Activated T-helper 1 cell treated with anti-CD3 and anti-CD28 coated beads, Interleukin-12 subunit alpha, Interleukin-12 subunit beta, Interleukin-2, Interleukin-4 antibody, amounts not matched to agents 30 ng/mL and 10 ng/mL and 1 ng/mL, durations not matched to agents 14 hours and 24 hours and 36 hours (primary cell): ENCODE measurements around the gene KYNU. TPM values are rescaled to one million over a fixed set of nuclear protein-coding genes. Genes with fewer than 3 reads are reported as not detected.

Source experiments
- DNase-seq: peaks from one replicate; pipeline ENCODE4 v3.0.0; 2021; ENCODE audit warnings: low spot score
- H3K27ac Mint-ChIP-seq: one replicate; pipeline ENCODE4 v1.8.0; 2021; ENCODE audit warnings: mild to moderate bottlenecking, mixed read lengths
- H3K27me3 Mint-ChIP-seq: one replicate; pipeline ENCODE4 v1.8.0; 2022; ENCODE audit warnings: mild to moderate bottlenecking, moderate library complexity, mixed read lengths; ENCODE audit not compliant: insufficient read depth
- H3K36me3 Mint-ChIP-seq: one replicate; pipeline ENCODE4 v1.8.0; 2021; ENCODE audit warnings: low read depth, mixed read lengths
- H3K4me1 Mint-ChIP-seq: one replicate; pipeline ENCODE4 v1.8.0; 2021; ENCODE audit warnings: low read depth, mixed read lengths
- H3K4me3 Mint-ChIP-seq: one replicate; pipeline ENCODE4 v1.8.0; 2021; ENCODE audit warnings: mild to moderate bottlenecking, moderate library complexity, mixed read lengths
- H3K9me3 Mint-ChIP-seq: one replicate; pipeline ENCODE4 v1.8.0; 2021; ENCODE audit warnings: mixed read lengths
- intact Hi-C: fragments of 100-400 bp; cut with micrococcal nuclease; formaldehyde crosslinking; loops from one replicate; pipeline ENCODE4 v1.15.1; 2024
- total RNA-seq: library from RNA; stranded (reverse); gene quantifications from 2 replicates; pipeline ENCODE4 v1.2.3, GENCODE V29; 2022

KYNU gene
- not detected in 2 replicates for total RNA-seq

- Mint-ChIP-seq H3K9me3 (no peaks in the 10 kb centered on the region), H3K27ac (no peak within 1 kb of the TSS), H3K4me3 (no peak within 1 kb of the TSS), H3K4me1 (no peaks in the 10 kb centered on the region), H3K27me3 (peaks cover 2% of the 10 kb centered on the region), H3K36me3 (no peaks in the 10 kb centered on the region)
- intact Hi-C loops = no loop called here
- DNase-seq = no peak
Observed at GRCh38 chr2:142877216-142877838, at the start of gene KYNU. TSS of gene KYNU (plus strand) at chr2:142877664. CDS start at chr2:142885368, 7,704 bp downstream.

GRCh38 chr2:142834021-142834420 lies 43.4 kb upstream of the KYNU start:
- no peak overlapping the region for H3K27ac Mint-ChIP-seq
- no peaks in the 10 kb centered on the region for H3K4me1 Mint-ChIP-seq
- H3K36me3 Mint-ChIP-seq = no peaks in the 10 kb centered on the region

DNA sequence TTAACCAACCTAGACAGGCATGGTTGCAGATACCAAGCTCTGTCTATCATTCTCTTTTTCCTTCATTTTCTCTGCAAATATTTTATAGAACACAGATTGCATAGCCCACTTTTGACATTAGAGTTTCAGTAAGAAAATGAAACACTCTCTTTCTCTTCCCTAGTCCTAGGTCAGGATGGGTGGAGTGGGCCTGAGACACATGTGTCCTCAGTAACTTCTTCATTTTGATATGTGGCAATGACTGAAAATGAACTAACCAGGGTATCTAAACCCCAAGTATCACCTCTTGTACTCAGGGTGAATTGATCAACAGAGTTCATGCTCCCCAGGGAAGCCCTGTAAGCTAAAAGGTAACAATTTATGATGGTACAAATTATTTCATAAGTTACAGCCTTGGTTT lies 37.0 kb upstream of the KYNU start:
- no peak for DNase-seq
- Mint-ChIP-seq H3K27ac (no peak overlapping the region), H3K4me3 (no peak overlapping the region), H3K27me3 (no peaks in the 10 kb centered on the region), H3K4me1 (no peaks in the 10 kb centered on the region), H3K9me3 (no peaks in the 10 kb centered on the region), H3K36me3 (no peaks in the 10 kb centered on the region)
- intact Hi-C loops = no loop called here

More at GRCh38 chr2:142834021-142834420, 43.4 kb upstream of the KYNU start:
- Mint-ChIP-seq H3K9me3 (no peaks in the 10 kb centered on the region), H3K4me3 (no peak overlapping the region), H3K27me3 (no peaks in the 10 kb centered on the region)
- no peak for DNase-seq
- intact Hi-C loops = no loop called here

- no peaks in the 10 kb centered on the region for H3K4me1 Mint-ChIP-seq
- H3K36me3 Mint-ChIP-seq = no peaks in the 10 kb centered on the region
- H3K27ac Mint-ChIP-seq = no peak overlapping the region
- no peak overlapping the region for H3K4me3 Mint-ChIP-seq
- no peak for DNase-seq
- no peaks in the 10 kb centered on the region for H3K9me3 Mint-ChIP-seq
- H3K27me3 Mint-ChIP-seq = no peaks in the 10 kb centered on the region
- intact Hi-C loops = no loop called here
Observed at GRCh38 chr2:142841788-142842187, 35.7 kb upstream of the KYNU start.

DNA sequence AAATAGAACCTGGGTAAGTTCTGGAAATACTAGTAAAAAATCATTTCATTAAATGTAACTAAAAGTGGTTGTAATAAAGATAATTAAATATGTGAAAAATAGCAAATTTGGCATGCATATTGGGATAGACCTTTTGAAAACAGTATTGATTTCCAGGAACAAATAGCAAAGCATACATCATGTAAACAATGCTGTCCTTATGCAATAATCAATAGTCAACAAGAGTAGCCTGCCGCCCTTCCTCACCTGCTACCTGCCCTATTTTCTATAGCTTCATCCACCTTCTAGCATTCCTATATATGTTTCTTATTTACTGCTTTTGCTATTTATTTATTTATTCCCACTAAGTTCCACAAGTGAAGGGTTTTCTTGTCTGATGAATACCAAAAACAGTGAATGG lies 35.1 kb upstream of the KYNU start:
- DNase-seq = no peak
- Mint-ChIP-seq H3K36me3 (no peaks in the 10 kb centered on the region), H3K4me3 (no peak overlapping the region), H3K9me3 (no peaks in the 10 kb centered on the region), H3K4me1 (no peaks in the 10 kb centered on the region), H3K27me3 (no peaks in the 10 kb centered on the region), H3K27ac (no peak overlapping the region)
- intact Hi-C loops = no loop called here

GRCh38 chr2:142843731-142844130 lies 33.7 kb upstream of the KYNU start:
- Mint-ChIP-seq H3K4me1 (no peaks in the 10 kb centered on the region), H3K36me3 (no peaks in the 10 kb centered on the region), H3K27me3 (no peaks in the 10 kb centered on the region), H3K4me3 (no peak overlapping the region), H3K27ac (no peak overlapping the region), H3K9me3 (no peaks in the 10 kb centered on the region)
- no peak for DNase-seq
- intact Hi-C loops = no loop called here

- Mint-ChIP-seq H3K36me3 (no peaks in the 10 kb centered on the region), H3K27ac (no peak overlapping the region), H3K27me3 (peaks cover 2% of the 10 kb centered on the region), H3K4me1 (no peaks in the 10 kb centered on the region), H3K9me3 (no peaks in the 10 kb centered on the region), H3K4me3 (no peak overlapping the region)
- DNase-seq = no peak
- intact Hi-C loops = no loop called here
Observed at GRCh38 chr2:142848023-142848606, 29.3 kb upstream of the KYNU start.

DNA sequence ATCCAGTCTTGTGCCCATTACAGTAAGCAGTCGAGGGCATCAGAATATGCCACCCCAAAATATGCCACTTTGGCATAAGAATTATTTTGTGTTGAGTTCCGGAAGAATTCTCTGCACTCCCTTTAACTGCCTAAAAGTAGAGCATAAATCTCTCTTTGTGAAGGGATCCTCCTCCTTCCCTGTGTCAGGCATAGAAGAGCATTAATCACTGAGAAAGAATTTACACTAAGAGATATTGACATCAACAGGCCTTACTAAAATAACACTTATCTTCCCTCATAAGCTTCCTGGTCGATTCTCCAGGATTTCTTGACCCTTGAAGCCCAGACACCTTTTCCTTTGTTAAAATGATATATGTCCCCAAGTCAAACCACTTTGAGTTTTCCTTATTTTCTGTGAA lies 27.6 kb upstream of the KYNU start:
- Mint-ChIP-seq H3K9me3 (no peaks in the 10 kb centered on the region), H3K4me1 (no peaks in the 10 kb centered on the region), H3K27ac (no peak overlapping the region), H3K27me3 (peaks cover 2% of the 10 kb centered on the region), H3K36me3 (no peaks in the 10 kb centered on the region), H3K4me3 (no peak overlapping the region)
- DNase-seq = no peak
- intact Hi-C loops = no loop called here

DNA sequence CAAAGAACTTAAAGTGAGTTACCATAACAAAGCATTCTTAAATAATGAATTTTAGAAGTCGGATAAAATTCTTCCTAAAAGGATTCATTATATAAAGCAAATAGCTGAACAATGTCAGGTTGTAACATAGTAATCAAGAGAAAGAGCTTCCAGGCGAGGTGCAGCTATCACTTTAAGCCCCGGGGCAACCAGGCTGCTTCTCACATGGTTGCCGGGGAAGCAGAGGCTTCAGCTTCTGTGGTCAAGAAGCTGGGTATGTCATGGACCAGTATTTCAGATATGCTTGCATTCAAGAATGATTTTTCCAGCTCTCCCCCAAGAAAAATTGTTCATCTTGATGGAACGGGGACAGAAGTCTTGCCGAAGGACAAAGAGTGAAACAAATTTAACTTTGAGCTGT lies 23.6 kb upstream of the KYNU start:
- H3K27me3 Mint-ChIP-seq = peaks cover 4% of the 10 kb centered on the region
- no peaks in the 10 kb centered on the region for H3K9me3 Mint-ChIP-seq
- no peak overlapping the region for H3K4me3 Mint-ChIP-seq
- no peak overlapping the region for H3K27ac Mint-ChIP-seq
- no peaks in the 10 kb centered on the region for H3K4me1 Mint-ChIP-seq
- DNase-seq = no peak
- H3K36me3 Mint-ChIP-seq = no peaks in the 10 kb centered on the region
- intact Hi-C loops = no loop called here

GRCh38 chr2:142857256-142858164 lies 20.0 kb upstream of the KYNU start:
- H3K27me3 Mint-ChIP-seq = peaks cover 2% of the 10 kb centered on the region

DNA sequence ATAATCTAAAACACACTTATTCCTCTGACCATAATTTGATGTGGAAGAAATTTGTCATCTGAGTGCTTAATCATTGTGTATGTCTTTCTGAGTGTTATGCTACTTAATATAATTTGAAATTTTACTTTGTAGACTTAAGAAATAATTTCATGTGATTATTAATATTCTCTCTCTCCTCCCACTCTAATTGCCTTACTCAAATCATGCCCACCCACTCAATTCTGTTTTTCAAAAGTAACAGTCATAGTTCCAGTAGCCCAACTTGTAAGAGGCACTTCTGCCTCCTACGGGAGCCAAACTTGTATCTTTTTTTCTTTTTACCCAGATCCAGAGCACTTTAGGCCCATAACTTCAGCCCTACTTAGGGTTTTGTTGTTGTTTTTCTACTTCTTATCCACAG lies 18.5 kb upstream of the KYNU start:
- H3K4me1 Mint-ChIP-seq = no peaks in the 10 kb centered on the region
- no peak overlapping the region for H3K4me3 Mint-ChIP-seq
- no peak for DNase-seq
- H3K36me3 Mint-ChIP-seq = no peaks in the 10 kb centered on the region
- no peaks in the 10 kb centered on the region for H3K9me3 Mint-ChIP-seq
- H3K27ac Mint-ChIP-seq = no peak overlapping the region
- H3K27me3 Mint-ChIP-seq = peaks cover 2% of the 10 kb centered on the region
- intact Hi-C loops = no loop called here

More at GRCh38 chr2:142857256-142858164, 20.0 kb upstream of the KYNU start:
- no peaks in the 10 kb centered on the region for H3K9me3 Mint-ChIP-seq
- H3K4me3 Mint-ChIP-seq = no peak overlapping the region
- H3K27ac Mint-ChIP-seq = no peak overlapping the region
- no peak for DNase-seq
- no peaks in the 10 kb centered on the region for H3K36me3 Mint-ChIP-seq
- intact Hi-C loops = no loop called here
- H3K4me1 Mint-ChIP-seq = no peaks in the 10 kb centered on the region

- Mint-ChIP-seq H3K4me3 (no peak overlapping the region), H3K9me3 (no peaks in the 10 kb centered on the region), H3K4me1 (no peaks in the 10 kb centered on the region), H3K36me3 (no peaks in the 10 kb centered on the region), H3K27me3 (no peaks in the 10 kb centered on the region), H3K27ac (no peak overlapping the region)
- no peak for DNase-seq
- intact Hi-C loops = no loop called here
Observed at GRCh38 chr2:142862299-142862698, 15.2 kb upstream of the KYNU start.

DNA sequence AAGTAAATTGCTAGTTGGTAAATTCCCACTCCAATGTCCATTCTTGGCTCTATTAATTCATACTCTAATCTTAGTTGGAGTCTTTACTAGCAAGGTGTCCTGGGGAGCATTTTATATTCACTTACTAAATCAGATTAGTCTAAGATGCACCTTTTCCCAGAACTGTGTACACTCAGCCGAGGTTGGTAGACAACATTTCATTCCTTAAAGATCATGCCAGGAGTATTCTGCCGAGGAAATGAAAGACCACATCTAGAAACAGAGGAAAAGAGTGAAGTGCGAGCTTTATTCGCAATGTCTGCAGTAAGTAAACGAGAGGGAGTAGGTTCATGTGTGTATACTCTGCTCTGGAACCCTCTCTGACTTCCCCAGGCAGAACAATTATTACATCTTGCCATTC lies 14.6 kb upstream of the KYNU start:
- H3K4me3 Mint-ChIP-seq = no peak overlapping the region
- no peaks in the 10 kb centered on the region for H3K9me3 Mint-ChIP-seq
- H3K27ac Mint-ChIP-seq = no peak overlapping the region
- H3K4me1 Mint-ChIP-seq = no peaks in the 10 kb centered on the region
- intact Hi-C loops = no loop called here
- DNase-seq = no peak
- H3K36me3 Mint-ChIP-seq = no peaks in the 10 kb centered on the region
- H3K27me3 Mint-ChIP-seq = peaks cover 2% of the 10 kb centered on the region
